GM19324 (cell line): ENCODE data around the gene OR13C5.

ENCODE experiments used
- ATAC-seq: cut with Tn5 transposase; IDR thresholded peaks from one replicate; pipeline ENCODE4 v1.9.1; 2021; ENCODE audit warnings: mild to moderate bottlenecking, moderate library complexity; ENCODE audit not compliant: unreplicated experiment, low FRiP score

The OR13C5 gene

DNA sequence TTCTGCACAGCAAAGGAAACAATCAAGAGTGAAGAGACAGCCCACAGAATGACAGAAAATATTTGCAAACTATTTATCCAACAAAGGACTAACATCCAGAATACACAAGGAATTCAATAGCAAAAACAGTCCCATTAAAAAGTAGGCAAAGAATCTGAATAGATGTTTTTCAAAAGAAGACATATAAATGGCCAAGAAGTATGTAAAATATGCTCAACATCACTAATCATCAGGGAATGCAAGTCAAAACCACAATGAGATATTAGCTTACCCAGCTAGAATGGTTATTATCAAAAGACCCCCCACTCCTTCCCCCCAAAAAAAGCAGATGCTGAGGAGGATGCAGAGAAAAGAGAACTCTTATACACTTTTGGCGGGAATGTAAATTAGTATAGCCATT is 43.7 kb downstream of the OR13C5 start:
- ATAC-seq, result no peak

GRCh38 chr9:104553261-104553660 is 46.0 kb downstream of the OR13C5 start:
- ATAC-seq, result no peak
